Measurements from ENCODE around the gene CAB39. TPM values are rescaled to one million over a fixed set of nuclear protein-coding genes. Genes with fewer than 3 reads are reported as not detected.

The CAB39 gene
- total and polyA plus RNA-seq, 7 donors: 60.2 to 128 (median 72.2) TPM

GRCh38 chr2:230788554-230789175 is 76.0 kb downstream of the CAB39 start:
- WGBS, 2 donors: 97% methylated on average over 3 of the region's 3 CpGs
- Histone ChIP-seq H3K4me1 (peaks cover 0 to 46% (median 30%) of the 10 kb centered on the region in 4 donors), H3K27ac (no peak overlapping the region), H3K4me3 (no peak overlapping the region), H3K27me3 (no peaks in the 10 kb centered on the region), H3K36me3 (peaks cover 0 to 5% (median 0%) of the 10 kb centered on the region in 4 donors), H3K9me3 (peaks cover 0 to 9% (median 0%) of the 10 kb centered on the region in 4 donors)
- no peak for TF ChIP-seq EP300 (IDR thresholded peaks at IDR 0.05)
- no peak for TF ChIP-seq CTCF (IDR thresholded peaks at IDR 0.05)
- no peak for TF ChIP-seq POLR2A (IDR thresholded peaks at IDR 0.05)
- TF ChIP-seq POLR2AphosphoS5 (IDR thresholded peaks at IDR 0.05): no peak
- no peak for DNase-seq
- intact Hi-C loops (cut with DNase I): no loop called here

- TF ChIP-seq EP300 (IDR thresholded peaks at IDR 0.05) (no peak), CTCF (IDR thresholded peaks at IDR 0.05) (no peak), POLR2A (IDR thresholded peaks at IDR 0.05) (no peak), POLR2AphosphoS5 (IDR thresholded peaks at IDR 0.05) (no peak)
- H3K36me3 ChIP-seq: peaks cover 0 to 5% (median 0%) of the 10 kb centered on the region in 4 donors
- no peak overlapping the region for H3K4me3 ChIP-seq
- 88% methylated on average over 1 of the region's 1 CpG for WGBS, 2 donors
- no peak for DNase-seq
- intact Hi-C loops (cut with DNase I): loop anchor here (10.0 kb wide), 1 partner anchor 376 kb away; the partner anchor contains the start of gene SP100
- peaks cover 0 to 9% (median 0%) of the 10 kb centered on the region in 4 donors for H3K9me3 ChIP-seq
- peaks cover 0 to 55% (median 38%) of the 10 kb centered on the region in 4 donors for H3K4me1 ChIP-seq
- peak overlapping the region in 2 of 4 donors; percentile 33 to 85 for H3K27ac ChIP-seq
- H3K27me3 ChIP-seq: no peaks in the 10 kb centered on the region
Measured at GRCh38 chr2:230790981-230791380, 78.3 kb downstream of the CAB39 start.

GRCh38 chr2:230793572-230794359 is 81.1 kb downstream of the CAB39 start:
- 54 to 73% methylated on average over 8 of the region's 8 CpGs for WGBS, 2 donors
- TF ChIP-seq EP300 (IDR thresholded peaks at IDR 0.05) (peak in 1 of 4 donors; percentile 28), CTCF (IDR thresholded peaks at IDR 0.05) (no peak), POLR2A (IDR thresholded peaks at IDR 0.05) (no peak), POLR2AphosphoS5 (IDR thresholded peaks at IDR 0.05) (peak; percentile 63 to 89 (median 77))
- Histone ChIP-seq H3K4me3 (no peak overlapping the region), H3K9me3 (peaks cover 0 to 6% (median 0%) of the 10 kb centered on the region in 4 donors), H3K36me3 (peaks cover 0 to 5% (median 0%) of the 10 kb centered on the region in 4 donors), H3K27ac (peak overlapping the region; percentile 80 to 85 (median 83)), H3K4me1 (peaks cover 0 to 77% (median 55%) of the 10 kb centered on the region in 4 donors), H3K27me3 (no peaks in the 10 kb centered on the region)
- peak; percentile 92 for DNase-seq
- intact Hi-C loops (cut with DNase I): loop anchor here (10.0 kb wide), 1 partner anchor 379 kb away; the partner anchor contains the start of gene SP100

GRCh38 chr2:230794497-230794896 is 81.9 kb downstream of the CAB39 start:
- Histone ChIP-seq H3K27me3 (no peaks in the 10 kb centered on the region), H3K9me3 (no peaks in the 10 kb centered on the region), H3K4me1 (peaks cover 0 to 77% (median 55%) of the 10 kb centered on the region in 4 donors), H3K4me3 (no peak overlapping the region), H3K27ac (peak overlapping the region; percentile 80 to 85 (median 83)), H3K36me3 (peaks cover 0 to 5% (median under 1%) of the 10 kb centered on the region in 4 donors)
- DNase-seq: no peak
- TF ChIP-seq POLR2A (IDR thresholded peaks at IDR 0.05): no peak
- no peak for TF ChIP-seq POLR2AphosphoS5 (IDR thresholded peaks at IDR 0.05)
- no peak for TF ChIP-seq EP300 (IDR thresholded peaks at IDR 0.05)
- no peak for TF ChIP-seq CTCF (IDR thresholded peaks at IDR 0.05)
- intact Hi-C loops (cut with DNase I): loop anchor here (10.0 kb wide), 1 partner anchor 380 kb away; the partner anchor contains the start of gene SP100
- 75 to 88% methylated on average over 7 of the region's 7 CpGs for WGBS, 2 donors
